OCI-LY1 (cell line): ENCODE results near the gene BCS1L.

Source experiments
- H2AFZ ChIP-seq: fragments of 200-600 bp; sonication (generic), shearing (Covaris generic); 2 replicates; pipeline ENCODE4 v1.6.0; 2014; ENCODE audit warnings: antibody characterized with exemption, mild to moderate bottlenecking, low read length
- H3F3A ChIP-seq: fragments of 200-600 bp; sonication (generic), shearing (Covaris generic); 2 replicates; pipeline ENCODE4 v1.6.0; 2014; ENCODE audit warnings: mild to moderate bottlenecking, antibody characterized with exemption, low read length, moderate library complexity; ENCODE audit not compliant: insufficient read depth
- H3K27ac ChIP-seq: fragments of 200-600 bp; sonication (generic); 2 replicates; pipeline ENCODE4 v1.5.1; 2014; ENCODE audit warnings: low read length, mixed run types, mild to moderate bottlenecking, low read depth; ENCODE audit not compliant: poor library complexity, severe bottlenecking
- H3K27me3 ChIP-seq: fragments of 200-600 bp; sonication (generic); 2 replicates; pipeline ENCODE4 v1.6.0; 2014; ENCODE audit warnings: antibody characterized with exemption, mild to moderate bottlenecking, low read length, moderate library complexity; ENCODE audit not compliant: insufficient read depth
- H3K36me3 ChIP-seq: fragments of 200-600 bp; sonication (generic); 2 replicates; pipeline ENCODE4 v1.6.1; 2014; ENCODE audit warnings: mild to moderate bottlenecking, antibody characterized with exemption, low read length, moderate library complexity, mixed read lengths; ENCODE audit not compliant: insufficient read depth
- H3K4me1 ChIP-seq: fragments of 200-600 bp; sonication (generic); 2 replicates; pipeline ENCODE4 v1.5.1; 2014; ENCODE audit warnings: mild to moderate bottlenecking, low read length, moderate library complexity; ENCODE audit not compliant: insufficient read depth, severe bottlenecking
- H3K4me2 ChIP-seq: fragments of 200-600 bp; sonication (generic), shearing (Covaris generic); 2 replicates; pipeline ENCODE4 v1.6.1; 2014; ENCODE audit warnings: low read length
- H3K4me3 ChIP-seq: fragments of 200-600 bp; sonication (generic); 2 replicates; pipeline ENCODE4 v1.5.1; 2014; ENCODE audit warnings: low read length, low read depth, mild to moderate bottlenecking, mixed read lengths; ENCODE audit not compliant: poor library complexity, severe bottlenecking
- H3K79me2 ChIP-seq: fragments of 200-600 bp; shearing (Covaris generic); 2 replicates; pipeline ENCODE4 v1.6.1; 2016; ENCODE audit warnings: mixed run types, low read length, mixed read lengths; ENCODE audit not compliant: insufficient read depth
- H3K9ac ChIP-seq: fragments of 200-600 bp; sonication (generic), shearing (Covaris generic); 2 replicates; pipeline ENCODE4 v1.6.1; 2014; ENCODE audit warnings: mild to moderate bottlenecking, low read length, mixed read lengths
- H3K9me2 ChIP-seq: fragments of 200-600 bp; sonication (generic), shearing (Covaris generic); 2 replicates; pipeline ENCODE4 v1.6.1; 2014; ENCODE audit warnings: low read depth, mild to moderate bottlenecking, low read length, mixed read lengths
- H3K9me3 ChIP-seq: fragments of 200-600 bp; shearing (Covaris generic); 2 replicates; pipeline ENCODE4 v1.6.1; 2014; ENCODE audit warnings: low read length, mixed read lengths
- H4K20me1 ChIP-seq: fragments of 200-600 bp; sonication (generic), shearing (Covaris generic); 2 replicates; pipeline ENCODE4 v1.6.0; 2016; ENCODE audit warnings: mild to moderate bottlenecking, low read length; ENCODE audit not compliant: insufficient read depth
- EZH2 ChIP-seq: fragments of 200-600 bp; sonication (generic), shearing (Covaris generic); IDR thresholded peaks from 2 replicates; pipeline ENCODE4 v1.8.0; 2017; ENCODE audit warnings: borderline replicate concordance, mixed run types, mild to moderate bottlenecking, antibody characterized with exemption, low read length, moderate library complexity, mixed read lengths
- TF ChIP-seq, protein P1 (sequence below): fragments of 200-600 bp; sonication (generic), shearing (Covaris generic); IDR thresholded peaks from 2 replicates; pipeline ENCODE4 v1.5.1; 2017; ENCODE audit warnings: mild to moderate bottlenecking, antibody characterized with exemption, low read length, moderate library complexity, mixed read lengths

Gene BCS1L

DNA sequence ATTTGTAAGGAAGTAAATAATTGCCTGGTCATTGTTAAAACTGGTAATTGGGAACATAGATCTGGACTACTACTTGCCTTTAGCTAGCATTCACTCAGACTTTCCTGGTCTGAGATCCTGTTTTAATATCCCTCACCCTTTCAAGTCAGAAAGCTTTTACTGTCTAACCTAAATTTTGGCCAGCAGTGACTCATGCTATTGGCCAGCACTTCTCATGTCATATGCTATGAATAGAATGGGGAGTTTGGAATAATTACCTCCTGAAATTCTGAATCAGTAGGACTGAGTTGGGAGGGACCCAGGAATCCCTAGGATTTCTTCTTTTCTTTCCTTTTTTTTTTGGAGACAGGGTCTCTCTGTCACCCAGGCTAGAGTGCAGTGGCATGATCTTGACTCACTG lies 31.8 kb downstream of the BCS1L start:
- Histone ChIP-seq H3K9me2 (no peaks in the 10 kb centered on the region), H3K36me3 (peaks cover 4% of the 10 kb centered on the region; the same call in 1 of the 2 replicates), H3K9ac (no peak overlapping the region), H3K4me1 (no peaks in the 10 kb centered on the region), H4K20me1 (no peaks in the 10 kb centered on the region), H3K27ac (no peak overlapping the region), H3K27me3 (no peaks in the 10 kb centered on the region), H3K9me3 (no peaks in the 10 kb centered on the region), H3K79me2 (no peaks in the 10 kb centered on the region), H3K4me2 (no peak overlapping the region), H2AFZ (no peak overlapping the region), H3K4me3 (no peak overlapping the region), H3F3A (no peaks in the 10 kb centered on the region)
- TF ChIP-seq EZH2 = no peak
- TF ChIP-seq, protein P1, sequence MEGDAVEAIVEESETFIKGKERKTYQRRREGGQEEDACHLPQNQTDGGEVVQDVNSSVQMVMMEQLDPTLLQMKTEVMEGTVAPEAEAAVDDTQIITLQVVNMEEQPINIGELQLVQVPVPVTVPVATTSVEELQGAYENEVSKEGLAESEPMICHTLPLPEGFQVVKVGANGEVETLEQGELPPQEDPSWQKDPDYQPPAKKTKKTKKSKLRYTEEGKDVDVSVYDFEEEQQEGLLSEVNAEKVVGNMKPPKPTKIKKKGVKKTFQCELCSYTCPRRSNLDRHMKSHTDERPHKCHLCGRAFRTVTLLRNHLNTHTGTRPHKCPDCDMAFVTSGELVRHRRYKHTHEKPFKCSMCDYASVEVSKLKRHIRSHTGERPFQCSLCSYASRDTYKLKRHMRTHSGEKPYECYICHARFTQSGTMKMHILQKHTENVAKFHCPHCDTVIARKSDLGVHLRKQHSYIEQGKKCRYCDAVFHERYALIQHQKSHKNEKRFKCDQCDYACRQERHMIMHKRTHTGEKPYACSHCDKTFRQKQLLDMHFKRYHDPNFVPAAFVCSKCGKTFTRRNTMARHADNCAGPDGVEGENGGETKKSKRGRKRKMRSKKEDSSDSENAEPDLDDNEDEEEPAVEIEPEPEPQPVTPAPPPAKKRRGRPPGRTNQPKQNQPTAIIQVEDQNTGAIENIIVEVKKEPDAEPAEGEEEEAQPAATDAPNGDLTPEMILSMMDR = no peak

DNA sequence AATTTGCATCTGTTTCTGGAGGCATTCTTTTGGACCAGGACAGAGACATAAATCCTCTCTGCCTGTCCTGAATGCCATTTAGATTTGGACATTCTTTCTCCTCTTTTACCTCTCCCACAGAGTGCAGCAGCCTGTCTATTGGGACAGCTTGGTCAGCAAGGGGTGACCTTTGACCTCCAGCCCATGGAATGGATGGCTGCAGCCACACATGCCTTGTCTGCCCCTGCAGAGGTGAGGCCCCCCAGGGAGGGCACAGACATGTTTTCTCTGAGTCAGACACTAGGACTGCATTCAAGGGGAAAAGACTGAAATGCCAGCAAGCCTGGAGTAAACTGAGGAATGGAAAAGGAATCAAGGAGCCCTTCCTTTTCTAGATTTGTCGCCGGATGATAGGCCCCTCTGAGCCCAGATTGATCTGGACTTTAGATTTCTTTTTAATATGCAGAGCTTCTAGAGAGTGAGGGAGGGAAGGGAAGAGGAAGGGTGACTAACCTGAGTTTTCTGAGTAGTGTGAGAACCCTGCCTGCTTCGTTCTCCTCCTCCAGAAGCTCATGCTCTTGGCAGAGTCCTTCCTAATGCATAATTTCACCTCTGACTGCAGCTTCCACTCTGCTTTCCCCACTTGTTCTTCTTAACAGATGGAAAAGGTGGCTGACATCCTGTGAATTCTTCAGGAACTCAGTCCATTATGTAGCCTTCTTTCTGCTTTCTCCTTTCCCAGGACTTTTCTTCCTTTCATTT lies 35.1 kb downstream of the BCS1L start:
- Histone ChIP-seq H3K27ac (no peak overlapping the region), H3K9ac (no peak overlapping the region), H3K4me1 (no peaks in the 10 kb centered on the region), H2AFZ (no peak overlapping the region), H4K20me1 (no peaks in the 10 kb centered on the region), H3K79me2 (no peaks in the 10 kb centered on the region), H3K9me3 (no peaks in the 10 kb centered on the region), H3K36me3 (peaks cover 4% of the 10 kb centered on the region; the same call in 1 of the 2 replicates), H3K4me2 (no peak overlapping the region), H3K4me3 (no peak overlapping the region), H3K9me2 (no peaks in the 10 kb centered on the region), H3K27me3 (no peaks in the 10 kb centered on the region), H3F3A (no peaks in the 10 kb centered on the region)
- no peak for TF ChIP-seq EZH2
- TF ChIP-seq, protein P1 = no peak

DNA sequence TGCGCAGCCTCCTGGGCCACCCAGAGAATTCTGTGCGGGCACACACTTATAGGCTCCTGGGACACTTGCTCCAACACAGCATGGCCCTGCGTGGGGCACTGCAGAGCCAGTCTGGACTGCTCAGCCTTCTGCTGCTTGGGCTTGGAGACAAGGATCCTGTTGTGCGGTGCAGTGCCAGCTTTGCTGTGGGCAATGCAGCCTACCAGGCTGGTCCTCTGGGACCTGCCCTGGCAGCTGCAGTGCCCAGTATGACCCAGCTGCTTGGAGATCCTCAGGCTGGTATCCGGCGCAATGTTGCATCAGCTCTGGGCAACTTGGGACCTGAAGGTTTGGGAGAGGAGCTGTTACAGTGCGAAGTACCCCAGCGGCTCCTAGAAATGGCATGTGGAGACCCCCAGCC lies 39.4 kb downstream of the BCS1L start:
- H4K20me1 ChIP-seq = no peaks in the 10 kb centered on the region
- no peak overlapping the region for H3K4me3 ChIP-seq
- no peaks in the 10 kb centered on the region for H3K4me1 ChIP-seq
- TF ChIP-seq EZH2 = no peak
- TF ChIP-seq, protein P1 = no peak
- no peaks in the 10 kb centered on the region for H3K36me3 ChIP-seq
- no peak overlapping the region for H2AFZ ChIP-seq
- H3F3A ChIP-seq = no peaks in the 10 kb centered on the region
- no peak overlapping the region for H3K27ac ChIP-seq
- H3K9me3 ChIP-seq = no peaks in the 10 kb centered on the region
- H3K79me2 ChIP-seq = no peaks in the 10 kb centered on the region
- no peak overlapping the region for H3K4me2 ChIP-seq
- no peaks in the 10 kb centered on the region for H3K27me3 ChIP-seq
- H3K9me2 ChIP-seq = no peaks in the 10 kb centered on the region
- no peak overlapping the region for H3K9ac ChIP-seq
